ENCODE measurements around the gene SLC25A19.
"Not testable (repeated sequence)": the region's sequence is repeated elsewhere in the genome, so short reads cannot be mapped to it uniquely, and the experiment has no call there.

SLC25A19 gene

GRCh38 chr17:75300280-75300679, 11.0 kb upstream of the SLC25A19 start:
- Histone ChIP-seq H3K9ac (ENCODE audit: low read length) (no peak overlapping the region), H3K27ac (ENCODE audit: low read depth, low read length) (no peak overlapping the region), H3K9me3 (ENCODE audit: low read length) (no peaks in the 10 kb centered on the region), H3K4me1 (ENCODE audit: insufficient read depth, low read length) (no peaks in the 10 kb centered on the region), H3K4me3 (ENCODE audit: low read depth in 1 of 2, low read length in 2 of 2) (no peak overlapping the region), H3K36me3 (ENCODE audit: insufficient read depth, low read length) (no peaks in the 10 kb centered on the region), H3K27me3 (ENCODE audit: control insufficient read depth in 1 of 2, insufficient read depth in 2 of 2, low read length in 2 of 2) (no peaks in the 10 kb centered on the region)

DNA sequence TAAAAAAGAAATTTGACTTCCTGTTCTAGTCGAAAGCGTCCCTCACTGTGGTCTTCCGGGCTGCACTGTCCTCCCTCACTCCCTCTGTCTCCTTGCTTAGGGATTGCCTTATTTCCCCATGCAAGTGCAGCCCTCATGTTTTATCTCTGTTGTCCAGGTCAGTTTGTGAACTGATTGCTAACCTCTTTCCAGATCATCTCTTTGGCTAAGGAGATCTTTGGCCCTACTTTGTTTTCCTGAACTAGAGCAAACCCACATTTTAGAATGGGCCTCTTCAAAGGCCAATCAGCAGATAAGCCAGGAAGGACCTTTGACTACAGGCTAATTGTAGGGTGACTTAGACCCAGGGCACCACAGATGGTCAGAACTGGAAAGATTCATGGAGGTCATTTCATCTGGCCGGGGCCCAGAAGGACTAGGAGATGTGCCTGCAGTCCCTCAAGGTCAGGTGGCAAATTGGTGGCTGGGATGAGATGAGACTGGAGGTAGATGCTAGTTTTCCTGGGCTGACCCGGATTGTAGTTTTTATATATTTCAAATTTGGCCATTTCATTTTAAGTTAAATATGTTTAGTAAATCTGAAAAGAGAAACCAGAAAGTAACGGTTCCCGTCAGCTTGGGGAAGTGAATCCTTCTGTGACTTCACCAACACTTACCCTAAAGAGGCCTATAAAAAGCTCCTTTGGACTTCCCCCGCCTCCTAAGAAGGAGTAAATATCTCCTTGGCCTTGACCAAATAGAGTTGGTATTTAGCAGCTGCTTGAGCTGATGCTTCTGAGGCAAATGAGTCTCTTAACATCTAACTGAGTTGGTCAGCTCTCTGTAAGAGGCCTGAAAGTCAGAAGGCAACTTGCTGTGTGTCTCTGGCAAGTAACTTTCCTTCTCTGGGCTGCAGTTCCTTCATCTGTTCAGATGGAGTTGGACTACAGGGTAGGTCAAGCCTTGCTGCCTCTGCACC, 6.2 kb upstream of the SLC25A19 start:
- H3K27me3 ChIP-seq (ENCODE audit: control insufficient read depth in 1 of 2, insufficient read depth in 2 of 2, low read length in 2 of 2), result no peaks in the 10 kb centered on the region
- H3K4me1 ChIP-seq (ENCODE audit: insufficient read depth, low read length), result no peaks in the 10 kb centered on the region
- H3K9me3 ChIP-seq (ENCODE audit: low read length), result no peaks in the 10 kb centered on the region
- H3K9ac ChIP-seq (ENCODE audit: low read length), result no peak overlapping the region
- H3K4me3 ChIP-seq (ENCODE audit: low read depth in 1 of 2, low read length in 2 of 2), result no peak overlapping the region
- no peaks in the 10 kb centered on the region for H3K36me3 ChIP-seq (ENCODE audit: insufficient read depth, low read length)
- no peak overlapping the region for H3K27ac ChIP-seq (ENCODE audit: low read depth, low read length)

DNA sequence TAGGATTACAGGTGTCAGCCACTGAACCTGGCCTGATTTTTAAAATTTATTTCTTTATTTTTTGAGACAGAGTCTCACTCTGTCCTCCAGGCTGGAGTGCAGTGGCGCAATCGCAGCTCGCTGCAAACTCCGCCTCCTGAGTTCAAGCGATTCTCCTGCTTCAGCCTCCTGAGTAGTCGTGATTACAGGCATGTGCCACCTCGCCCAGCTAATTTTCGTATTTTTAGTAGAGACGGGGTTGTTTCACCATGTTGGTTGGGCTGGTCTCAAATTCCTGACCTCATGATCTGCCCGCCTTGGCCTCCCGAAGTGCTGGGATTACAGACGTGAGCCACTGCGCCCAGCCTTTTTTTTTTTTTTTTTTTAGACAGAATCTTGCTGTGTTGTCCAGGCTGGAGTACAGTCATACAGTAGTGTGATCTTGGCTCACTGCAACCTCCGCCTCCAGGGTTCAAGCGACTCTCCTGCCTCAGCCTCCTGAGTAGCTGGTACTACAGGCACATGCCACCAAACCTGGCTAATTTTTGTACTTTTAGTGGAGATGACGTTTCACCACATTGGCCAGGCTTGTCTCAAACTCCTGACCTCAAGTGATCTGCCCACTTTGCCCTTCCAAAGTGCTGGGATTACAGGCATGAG, 3.7 kb upstream of the SLC25A19 start:
- H3K4me1 ChIP-seq (ENCODE audit: insufficient read depth, low read length); H3K4me3 ChIP-seq (ENCODE audit: low read depth in 1 of 2, low read length in 2 of 2); H3K9ac ChIP-seq (ENCODE audit: low read length); H3K36me3 ChIP-seq (ENCODE audit: insufficient read depth, low read length); H3K9me3 ChIP-seq (ENCODE audit: low read length); H3K27me3 ChIP-seq (ENCODE audit: control insufficient read depth in 1 of 2, insufficient read depth in 2 of 2, low read length in 2 of 2); H3K27ac ChIP-seq (ENCODE audit: low read depth, low read length): not testable (repeated sequence)

GRCh38 chr17:75289832-75290337, 652 bp upstream of the SLC25A19 start:
- peak overlapping the region; percentile 40 for H3K9ac ChIP-seq (ENCODE audit: low read length)
- H3K27me3 ChIP-seq (ENCODE audit: control insufficient read depth in 1 of 2, insufficient read depth in 2 of 2, low read length in 2 of 2), result no peaks in the 10 kb centered on the region
- H3K9me3 ChIP-seq (ENCODE audit: low read length), result no peaks in the 10 kb centered on the region
- peaks cover 15% of the 10 kb centered on the region for H3K36me3 ChIP-seq (ENCODE audit: insufficient read depth, low read length)
- H3K4me1 ChIP-seq (ENCODE audit: insufficient read depth, low read length), result peaks cover 8% of the 10 kb centered on the region
- peak overlapping the region; percentile 59 for H3K27ac ChIP-seq (ENCODE audit: low read depth, low read length)
- H3K4me3 ChIP-seq (ENCODE audit: low read depth in 1 of 2, low read length in 2 of 2), result peak overlapping the region; percentile 17 to 98

DNA sequence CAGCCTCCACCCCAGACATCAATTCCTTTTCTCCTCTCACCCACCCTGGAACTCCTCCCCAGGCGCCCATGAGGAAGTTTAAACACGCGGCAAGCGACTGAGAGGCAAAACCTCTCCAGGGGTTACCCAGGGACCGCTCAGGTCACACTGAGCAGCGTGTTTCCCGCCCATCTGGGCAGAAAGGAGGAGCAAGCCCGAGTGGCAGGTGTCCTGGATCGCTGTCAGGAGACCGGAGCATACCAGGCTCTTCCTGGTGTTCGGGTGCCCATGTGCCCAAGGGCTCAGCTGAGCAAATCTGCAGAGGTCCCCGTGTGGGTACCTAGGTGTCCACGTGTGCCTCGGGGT, 491 bp downstream of the SLC25A19 start:
- Histone ChIP-seq H3K27me3 (ENCODE audit: control insufficient read depth in 1 of 2, insufficient read depth in 2 of 2, low read length in 2 of 2) (no peaks in the 10 kb centered on the region), H3K27ac (ENCODE audit: low read depth, low read length) (peak overlapping the region; percentile 59), H3K4me3 (ENCODE audit: low read depth in 1 of 2, low read length in 2 of 2) (peak overlapping the region; percentile 81 to 98), H3K36me3 (ENCODE audit: insufficient read depth, low read length) (peaks cover 15% of the 10 kb centered on the region), H3K9ac (ENCODE audit: low read length) (peak overlapping the region; percentile 64), H3K9me3 (ENCODE audit: low read length) (no peaks in the 10 kb centered on the region), H3K4me1 (ENCODE audit: insufficient read depth, low read length) (peaks cover 8% of the 10 kb centered on the region)

DNA sequence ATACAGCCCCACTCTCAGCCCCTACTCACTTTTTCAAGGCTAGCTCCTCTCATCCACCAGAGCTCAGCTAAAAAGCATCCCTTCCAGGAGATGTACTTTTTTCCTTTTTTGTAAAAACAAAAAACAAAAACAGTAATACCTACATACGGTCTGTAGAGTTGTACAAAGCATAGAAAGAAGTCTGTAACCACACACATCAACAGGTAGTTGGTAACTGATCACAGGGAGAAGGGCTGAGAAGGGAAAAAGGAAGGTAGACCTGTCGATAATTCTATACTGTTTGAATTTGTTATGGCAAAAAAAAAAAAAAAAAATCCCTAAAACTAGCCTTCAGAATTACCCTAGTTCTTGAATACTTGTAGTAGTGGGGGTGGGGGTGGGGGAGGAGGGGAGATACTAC, 874 bp downstream of the SLC25A19 start:
- peaks cover 15% of the 10 kb centered on the region for H3K36me3 ChIP-seq (ENCODE audit: insufficient read depth, low read length)
- H3K4me1 ChIP-seq (ENCODE audit: insufficient read depth, low read length), result peaks cover 8% of the 10 kb centered on the region
- no peak overlapping the region for H3K27ac ChIP-seq (ENCODE audit: low read depth, low read length)
- no peaks in the 10 kb centered on the region for H3K27me3 ChIP-seq (ENCODE audit: control insufficient read depth in 1 of 2, insufficient read depth in 2 of 2, low read length in 2 of 2)
- peak overlapping the region; percentile 64 for H3K9ac ChIP-seq (ENCODE audit: low read length)
- H3K9me3 ChIP-seq (ENCODE audit: low read length), result no peaks in the 10 kb centered on the region
- peak overlapping the region; percentile 81 to 98 for H3K4me3 ChIP-seq (ENCODE audit: low read depth in 1 of 2, low read length in 2 of 2)

- Histone ChIP-seq H3K27me3 (ENCODE audit: control insufficient read depth in 1 of 2, insufficient read depth in 2 of 2, low read length in 2 of 2) (no peaks in the 10 kb centered on the region), H3K4me1 (ENCODE audit: insufficient read depth, low read length) (peaks cover 8% of the 10 kb centered on the region), H3K36me3 (ENCODE audit: insufficient read depth, low read length) (peaks cover 15% of the 10 kb centered on the region), H3K27ac (ENCODE audit: low read depth, low read length) (no peak overlapping the region), H3K9me3 (ENCODE audit: low read length) (no peaks in the 10 kb centered on the region), H3K4me3 (ENCODE audit: low read depth in 1 of 2, low read length in 2 of 2) (no peak overlapping the region), H3K9ac (ENCODE audit: low read length) (no peak overlapping the region)
Observed at GRCh38 chr17:75287221-75287620, 2.0 kb downstream of the SLC25A19 start.

- Histone ChIP-seq H3K9me3 (ENCODE audit: low read length) (no peaks in the 10 kb centered on the region), H3K27me3 (ENCODE audit: control insufficient read depth in 1 of 2, insufficient read depth in 2 of 2, low read length in 2 of 2) (no peaks in the 10 kb centered on the region), H3K9ac (ENCODE audit: low read length) (no peak overlapping the region), H3K4me1 (ENCODE audit: insufficient read depth, low read length) (peaks cover 8% of the 10 kb centered on the region), H3K27ac (ENCODE audit: low read depth, low read length) (no peak overlapping the region), H3K36me3 (ENCODE audit: insufficient read depth, low read length) (peaks cover 15% of the 10 kb centered on the region), H3K4me3 (ENCODE audit: low read depth in 1 of 2, low read length in 2 of 2) (no peak overlapping the region)
Observed at GRCh38 chr17:75285123-75285522, 4.1 kb downstream of the SLC25A19 start.

- H3K9ac ChIP-seq (ENCODE audit: low read length); H3K27ac ChIP-seq (ENCODE audit: low read depth, low read length); H3K4me1 ChIP-seq (ENCODE audit: insufficient read depth, low read length); H3K27me3 ChIP-seq (ENCODE audit: control insufficient read depth in 1 of 2, insufficient read depth in 2 of 2, low read length in 2 of 2); H3K36me3 ChIP-seq (ENCODE audit: insufficient read depth, low read length); H3K9me3 ChIP-seq (ENCODE audit: low read length); H3K4me3 ChIP-seq (ENCODE audit: low read depth in 1 of 2, low read length in 2 of 2): not testable (repeated sequence)
Observed at GRCh38 chr17:75280189-75280588, 9.0 kb downstream of the SLC25A19 start.

DNA sequence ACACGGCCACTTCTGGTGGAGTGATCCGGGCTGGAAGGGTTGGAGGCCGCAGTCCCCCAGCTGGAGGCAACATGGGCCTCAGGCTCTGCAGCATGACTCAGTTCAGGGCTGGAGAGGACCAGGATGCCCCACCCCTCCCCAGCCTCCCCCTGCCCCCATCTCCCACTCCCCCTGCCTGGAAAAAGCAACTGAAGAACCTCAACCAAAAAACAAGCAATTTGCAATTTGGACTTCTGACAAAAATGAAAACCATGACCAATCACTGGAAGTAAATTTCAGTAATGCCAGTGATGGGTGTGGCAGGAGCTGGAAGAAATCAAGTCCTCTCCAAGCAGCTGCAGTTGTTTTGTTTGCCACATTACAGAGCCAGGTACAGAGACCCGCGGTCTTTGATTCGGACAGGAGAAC, 11.6 kb downstream of the SLC25A19 start:
- Histone ChIP-seq H3K4me1 (ENCODE audit: insufficient read depth, low read length) (peaks cover 5% of the 10 kb centered on the region), H3K36me3 (ENCODE audit: insufficient read depth, low read length) (no peaks in the 10 kb centered on the region), H3K4me3 (ENCODE audit: low read depth in 1 of 2, low read length in 2 of 2) (no peak overlapping the region), H3K9me3 (ENCODE audit: low read length) (no peaks in the 10 kb centered on the region), H3K27me3 (ENCODE audit: control insufficient read depth in 1 of 2, insufficient read depth in 2 of 2, low read length in 2 of 2) (no peaks in the 10 kb centered on the region), H3K9ac (ENCODE audit: low read length) (no peak overlapping the region), H3K27ac (ENCODE audit: low read depth, low read length) (no peak overlapping the region)

DNA sequence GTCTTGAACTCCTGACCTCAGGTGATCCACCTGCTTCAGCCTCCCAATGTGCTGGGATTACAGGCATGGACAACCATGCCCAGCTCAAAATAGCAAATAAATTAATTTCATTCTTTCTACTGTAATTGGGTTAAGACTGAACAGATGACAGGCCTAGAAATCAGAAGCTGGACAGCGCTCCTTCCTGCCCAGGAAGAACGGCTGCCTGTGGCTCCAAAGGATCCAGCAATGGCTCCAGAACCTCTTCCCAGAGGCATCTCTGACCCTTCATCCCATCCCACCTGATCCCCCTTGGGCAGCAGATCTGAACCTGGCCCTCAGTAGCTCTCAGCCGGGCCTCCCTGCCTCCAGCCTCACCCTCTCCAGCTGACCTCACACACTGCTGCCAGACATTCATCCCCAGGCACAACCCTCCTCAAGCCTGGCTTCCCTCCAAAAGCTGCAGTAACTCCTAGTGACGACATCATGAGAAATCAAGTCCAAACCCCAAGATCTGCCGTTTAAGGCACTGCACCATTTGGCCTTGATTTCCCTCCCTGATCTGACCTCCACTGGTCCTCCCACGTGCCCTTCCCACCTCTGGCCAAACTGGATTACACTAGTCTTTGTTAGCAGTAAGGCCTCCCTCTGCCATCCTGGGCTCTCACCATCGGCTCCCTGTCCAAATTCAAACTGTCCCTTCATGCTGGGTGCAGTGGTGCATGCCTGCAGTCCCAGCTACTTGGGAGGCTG, 15.1 kb downstream of the SLC25A19 start:
- Histone ChIP-seq H3K9ac (ENCODE audit: low read length) (no peak overlapping the region), H3K9me3 (ENCODE audit: low read length) (no peaks in the 10 kb centered on the region), H3K27me3 (ENCODE audit: control insufficient read depth in 1 of 2, insufficient read depth in 2 of 2, low read length in 2 of 2) (no peaks in the 10 kb centered on the region), H3K4me1 (ENCODE audit: insufficient read depth, low read length) (peaks cover 26% of the 10 kb centered on the region), H3K4me3 (ENCODE audit: low read depth in 1 of 2, low read length in 2 of 2) (no peak overlapping the region), H3K27ac (ENCODE audit: low read depth, low read length) (no peak overlapping the region), H3K36me3 (ENCODE audit: insufficient read depth, low read length) (no peaks in the 10 kb centered on the region)

Data from muscle layer of colon (tissue), 2 donors.